PC-9 (cell line): ENCODE data around the gene DDI1. TPM values are rescaled to one million over a fixed set of nuclear protein-coding genes. Genes with fewer than 3 reads are reported as not detected.

ENCODE experiments used
- BruUV-seq: library from RNA; stranded (reverse); fragments of 400-500 nt; replicated peaks from 2 replicates; lab custom pipeline; 2021; lab: Mats Ljungman, UMichigan
- CTCF ChIA-PET: fragments of 300-600 bp; sonication (Branson Sonifier 250); formaldehyde crosslinking; loops from one replicate; lab custom pipeline; 2022; ENCODE audit warnings: antibody characterized with exemption; lab: Charles Lee
- POLR2A ChIA-PET: fragments of 300-600 bp; sonication (Branson Sonifier 250); formaldehyde crosslinking; loops from one replicate; lab custom pipeline; 2022; ENCODE audit warnings: antibody characterized with exemption; ENCODE audit not compliant: unreplicated experiment; lab: Charles Lee
- DNase-seq, 2 experiments: peaks; one replicate each; pipeline versions ENCODE4 v3.0.0 to v3.0.0-alpha.2; 2015 to 2022; ENCODE audit warnings: mixed read lengths in 1 of 2
- H2AFZ ChIP-seq: fragments of 200-600 bp; sonication (generic); 2 replicates; pipeline ENCODE4 v1.8.1; 2017; ENCODE audit warnings: antibody characterized with exemption
- H3F3A ChIP-seq: fragments of 200-600 bp; sonication (generic); 2 replicates; pipeline ENCODE4 v1.8.1; 2017; ENCODE audit warnings: antibody characterized with exemption, mild to moderate bottlenecking, low read depth; ENCODE audit not compliant: insufficient read depth
- H3K27ac ChIP-seq: fragments of 200-600 bp; sonication (generic); 2 replicates; pipeline ENCODE4 v1.6.1; 2016; ENCODE audit warnings: mixed run types
- H3K27me3 ChIP-seq: fragments of 200-600 bp; sonication (generic); 2 replicates; pipeline ENCODE4 v1.6.1; 2016; ENCODE audit warnings: low read depth, mixed run types; ENCODE audit not compliant: insufficient read depth
- H3K36me3 ChIP-seq: fragments of 200-600 bp; sonication (generic); 2 replicates; pipeline ENCODE4 v1.6.1; 2016; ENCODE audit warnings: low read depth, mixed run types
- H3K4me1 ChIP-seq: fragments of 200-600 bp; sonication (generic); replicated peaks from 2 replicates; pipeline ENCODE4 v1.6.1; 2016; ENCODE audit warnings: mixed run types; ENCODE audit not compliant: insufficient read depth
- H3K4me2 ChIP-seq: fragments of 200-600 bp; sonication (generic); 2 replicates; pipeline ENCODE4 v1.6.1; 2017; ENCODE audit warnings: mixed run types
- H3K4me3 ChIP-seq: fragments of 200-600 bp; sonication (generic); 2 replicates; pipeline ENCODE4 v1.6.1; 2016; ENCODE audit warnings: mixed run types
- H3K79me2 ChIP-seq: fragments of 200-600 bp; sonication (generic); 2 replicates; pipeline ENCODE4 v1.6.1; 2017; ENCODE audit warnings: low read depth, mixed run types
- H3K9me2 ChIP-seq: fragments of 200-600 bp; sonication (generic); 2 replicates; pipeline ENCODE4 v1.8.1; 2017; ENCODE audit warnings: mild to moderate bottlenecking; ENCODE audit not compliant: insufficient read depth
- H3K9me3 ChIP-seq: fragments of 200-600 bp; sonication (generic); 2 replicates; pipeline ENCODE4 v1.8.1; 2016; ENCODE audit warnings: low read depth; ENCODE audit not compliant: insufficient read depth
- H4K20me1 ChIP-seq: fragments of 200-600 bp; sonication (generic); 2 replicates; pipeline ENCODE4 v1.8.1; 2017; ENCODE audit not compliant: insufficient read depth
- EZH2 ChIP-seq: fragments of 200-600 bp; sonication (generic); IDR thresholded peaks from 2 replicates; pipeline ENCODE4 v1.8.0; 2017; ENCODE audit warnings: antibody characterized with exemption, low read depth
- intact Hi-C: fragments of 100-400 bp; cut with micrococcal nuclease; formaldehyde crosslinking; loops from one replicate; pipeline ENCODE4 v1.10.0; 2022; ENCODE audit not compliant: unreplicated experiment
- total RNA-seq: library from RNA; stranded (reverse); gene quantifications from 2 replicates; pipeline ENCODE4 v1.2.3, GENCODE V29; 2021
- TF ChIP-seq, protein P1 (sequence below): fragments of 200-600 bp; sonication (generic); conservative IDR thresholded peaks from 2 replicates; pipeline ENCODE4 v1.6.1; 2017; ENCODE audit warnings: mixed run types, antibody characterized with exemption, mild to moderate bottlenecking, moderate library complexity

The DDI1 gene
- total RNA-seq, 1 experiment from 2014 or later, result not detected

DNA sequence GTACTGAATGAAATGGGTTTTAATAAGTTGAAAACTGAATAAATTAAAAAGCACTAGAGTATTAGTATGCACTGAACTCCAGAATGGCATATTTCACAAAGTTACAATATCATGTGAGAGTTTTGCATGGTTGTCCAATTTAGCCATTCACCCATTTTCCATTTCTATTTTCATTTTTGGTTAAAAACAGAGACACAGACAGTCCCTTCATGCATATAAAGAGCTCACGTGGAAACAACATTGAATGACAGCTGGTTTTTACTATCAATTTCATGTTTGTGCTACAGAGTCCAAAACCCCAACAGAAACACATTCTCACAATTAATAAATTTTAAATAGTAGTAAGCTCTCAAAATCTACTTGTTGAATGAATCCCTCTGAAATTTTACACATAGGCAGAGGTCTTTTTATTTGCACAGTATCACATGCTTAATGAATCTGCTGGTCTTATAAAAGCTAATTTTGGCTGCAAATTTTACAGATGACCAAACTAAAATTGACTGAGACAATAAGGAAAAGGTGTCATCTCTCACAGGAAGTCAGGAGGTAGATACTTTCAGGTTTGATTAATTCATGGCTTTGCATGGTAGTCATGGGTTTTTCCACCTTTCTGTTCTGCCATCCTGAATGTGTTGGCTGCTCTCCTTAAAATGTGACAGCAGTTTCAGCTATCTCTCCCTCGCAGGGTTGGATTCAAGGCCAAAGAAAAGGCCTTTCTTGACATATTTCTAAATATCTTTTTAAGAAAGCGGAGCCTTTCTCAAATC, 20.6 kb upstream of the DDI1 start:
- no peaks in the 10 kb centered on the region for H3K9me2 ChIP-seq
- no TSS peak for BruUV-seq
- ChIA-PET POLR2A (no interaction called here), CTCF (no interaction called here)
- H3K27ac ChIP-seq, result no peak overlapping the region
- H3K36me3 ChIP-seq, result no peaks in the 10 kb centered on the region
- no peaks in the 10 kb centered on the region; the same call in 1 of the 2 replicates for H3K9me3 ChIP-seq
- H4K20me1 ChIP-seq, result no peaks in the 10 kb centered on the region
- H3K79me2 ChIP-seq, result no peaks in the 10 kb centered on the region
- H3K27me3 ChIP-seq, result no peaks in the 10 kb centered on the region
- intact Hi-C loops, result no loop called here
- no peak for DNase-seq
- TF ChIP-seq EZH2, result no peak
- TF ChIP-seq, protein P1, sequence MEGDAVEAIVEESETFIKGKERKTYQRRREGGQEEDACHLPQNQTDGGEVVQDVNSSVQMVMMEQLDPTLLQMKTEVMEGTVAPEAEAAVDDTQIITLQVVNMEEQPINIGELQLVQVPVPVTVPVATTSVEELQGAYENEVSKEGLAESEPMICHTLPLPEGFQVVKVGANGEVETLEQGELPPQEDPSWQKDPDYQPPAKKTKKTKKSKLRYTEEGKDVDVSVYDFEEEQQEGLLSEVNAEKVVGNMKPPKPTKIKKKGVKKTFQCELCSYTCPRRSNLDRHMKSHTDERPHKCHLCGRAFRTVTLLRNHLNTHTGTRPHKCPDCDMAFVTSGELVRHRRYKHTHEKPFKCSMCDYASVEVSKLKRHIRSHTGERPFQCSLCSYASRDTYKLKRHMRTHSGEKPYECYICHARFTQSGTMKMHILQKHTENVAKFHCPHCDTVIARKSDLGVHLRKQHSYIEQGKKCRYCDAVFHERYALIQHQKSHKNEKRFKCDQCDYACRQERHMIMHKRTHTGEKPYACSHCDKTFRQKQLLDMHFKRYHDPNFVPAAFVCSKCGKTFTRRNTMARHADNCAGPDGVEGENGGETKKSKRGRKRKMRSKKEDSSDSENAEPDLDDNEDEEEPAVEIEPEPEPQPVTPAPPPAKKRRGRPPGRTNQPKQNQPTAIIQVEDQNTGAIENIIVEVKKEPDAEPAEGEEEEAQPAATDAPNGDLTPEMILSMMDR, result no peak
- H3K4me1 ChIP-seq, result no peaks in the 10 kb centered on the region
- H2AFZ ChIP-seq, result no peak overlapping the region
- no peaks in the 10 kb centered on the region for H3F3A ChIP-seq
- no peak overlapping the region for H3K4me2 ChIP-seq
- no peak overlapping the region for H3K4me3 ChIP-seq

- Histone ChIP-seq H3K27me3 (no peaks in the 10 kb centered on the region), H3K4me3 (no peak overlapping the region), H3K36me3 (no peaks in the 10 kb centered on the region), H4K20me1 (no peaks in the 10 kb centered on the region), H3K4me2 (no peak overlapping the region), H2AFZ (no peak overlapping the region), H3K9me3 (no peaks in the 10 kb centered on the region), H3K27ac (no peak overlapping the region), H3F3A (no peaks in the 10 kb centered on the region), H3K4me1 (no peaks in the 10 kb centered on the region), H3K79me2 (no peaks in the 10 kb centered on the region), H3K9me2 (no peaks in the 10 kb centered on the region)
- DNase-seq, result no peak
- no TSS peak for BruUV-seq
- ChIA-PET CTCF (no interaction called here), POLR2A (no interaction called here)
- intact Hi-C loops, result no loop called here
- TF ChIP-seq, protein P1, result no peak
- no peak for TF ChIP-seq EZH2
Measured at GRCh38 chr11:104024572-104024971, 11.9 kb upstream of the DDI1 start.

GRCh38 chr11:104028476-104029263, 7.8 kb upstream of the DDI1 start:
- intact Hi-C loops, result no loop called here
- ChIA-PET POLR2A (no interaction called here), CTCF (no interaction called here)
- H3K79me2 ChIP-seq, result no peaks in the 10 kb centered on the region
- H3K27ac ChIP-seq, result no peak overlapping the region
- no peaks in the 10 kb centered on the region for H3K9me2 ChIP-seq
- BruUV-seq, result no TSS peak
- no peaks in the 10 kb centered on the region for H3K27me3 ChIP-seq
- no peak overlapping the region for H2AFZ ChIP-seq
- H3F3A ChIP-seq, result peaks cover 6% of the 10 kb centered on the region; the same call in 1 of the 2 replicates
- H3K9me3 ChIP-seq, result no peaks in the 10 kb centered on the region
- H4K20me1 ChIP-seq, result no peaks in the 10 kb centered on the region
- TF ChIP-seq, protein P1, result no peak
- H3K36me3 ChIP-seq, result no peaks in the 10 kb centered on the region
- H3K4me3 ChIP-seq, result no peak overlapping the region
- H3K4me2 ChIP-seq, result no peak overlapping the region
- H3K4me1 ChIP-seq, result peaks cover 11% of the 10 kb centered on the region
- no peak for DNase-seq
